ENCODE measurements around the gene NCBP1.
"Not testable (repeated sequence)": the region's sequence is repeated elsewhere in the genome, so short reads cannot be mapped to it uniquely, and the experiment has no call there.

DNA sequence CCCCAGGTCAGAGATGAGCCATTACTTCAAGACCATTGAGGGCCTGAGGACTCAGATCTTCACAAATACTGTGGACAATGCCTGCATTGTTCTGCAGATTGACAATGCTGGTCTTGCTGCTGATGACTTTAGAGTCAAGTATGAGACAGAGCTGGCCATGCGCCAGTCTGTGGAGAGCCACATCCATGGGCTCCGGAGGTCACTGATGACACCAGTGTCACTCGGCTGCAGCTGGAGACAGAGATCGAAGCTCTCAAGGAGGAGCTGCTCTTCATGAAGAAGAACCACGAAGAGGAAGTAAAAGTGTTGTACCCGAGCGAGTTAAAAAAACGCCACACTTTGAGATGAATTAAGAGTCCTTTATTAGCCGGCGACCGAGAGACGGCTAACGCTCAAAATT, 65.7 kb downstream of the NCBP1 start:
- TF ChIP-seq, protein P1, sequence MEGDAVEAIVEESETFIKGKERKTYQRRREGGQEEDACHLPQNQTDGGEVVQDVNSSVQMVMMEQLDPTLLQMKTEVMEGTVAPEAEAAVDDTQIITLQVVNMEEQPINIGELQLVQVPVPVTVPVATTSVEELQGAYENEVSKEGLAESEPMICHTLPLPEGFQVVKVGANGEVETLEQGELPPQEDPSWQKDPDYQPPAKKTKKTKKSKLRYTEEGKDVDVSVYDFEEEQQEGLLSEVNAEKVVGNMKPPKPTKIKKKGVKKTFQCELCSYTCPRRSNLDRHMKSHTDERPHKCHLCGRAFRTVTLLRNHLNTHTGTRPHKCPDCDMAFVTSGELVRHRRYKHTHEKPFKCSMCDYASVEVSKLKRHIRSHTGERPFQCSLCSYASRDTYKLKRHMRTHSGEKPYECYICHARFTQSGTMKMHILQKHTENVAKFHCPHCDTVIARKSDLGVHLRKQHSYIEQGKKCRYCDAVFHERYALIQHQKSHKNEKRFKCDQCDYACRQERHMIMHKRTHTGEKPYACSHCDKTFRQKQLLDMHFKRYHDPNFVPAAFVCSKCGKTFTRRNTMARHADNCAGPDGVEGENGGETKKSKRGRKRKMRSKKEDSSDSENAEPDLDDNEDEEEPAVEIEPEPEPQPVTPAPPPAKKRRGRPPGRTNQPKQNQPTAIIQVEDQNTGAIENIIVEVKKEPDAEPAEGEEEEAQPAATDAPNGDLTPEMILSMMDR (IDR thresholded peaks at IDR 0.05) = not testable (repeated sequence)
- TF ChIP-seq POLR2A (IDR thresholded peaks at IDR 0.05) = not testable (repeated sequence)

Measured in breast epithelium (tissue), 3 donors.